Measurements from ENCODE around the gene GPRIN3.
"Not testable (repeated sequence)": the region's sequence is repeated elsewhere in the genome, so short reads cannot be mapped to it uniquely, and the experiment has no call there.

GPRIN3 gene

GRCh38 chr4:89212666-89213381 lies 94.8 kb downstream of the GPRIN3 start:
- DNase-seq, result no peak

GRCh38 chr4:89204624-89205023 lies 103.0 kb downstream of the GPRIN3 start:
- DNase-seq, result no peak

- no peak for DNase-seq
Observed at GRCh38 chr4:89203902-89204301, 103.7 kb downstream of the GPRIN3 start.

- DNase-seq, result not testable (repeated sequence)
Observed at GRCh38 chr4:89199394-89199793, 108.2 kb downstream of the GPRIN3 start.

- DNase-seq, result no peak
Observed at GRCh38 chr4:89197920-89198319, 109.7 kb downstream of the GPRIN3 start.

GRCh38 chr4:89196745-89197144 lies 110.9 kb downstream of the GPRIN3 start:
- no peak for DNase-seq

- no peak for DNase-seq
Observed at GRCh38 chr4:89196056-89196674, 111.4 kb downstream of the GPRIN3 start.

- DNase-seq, result no peak
Observed at GRCh38 chr4:89193843-89194242, 113.8 kb downstream of the GPRIN3 start.
